IPS DF 4.7 (cell line): Measurements from ENCODE around the gene CKB.

Experiments
- DNase-seq: peaks from one replicate; pipeline ENCODE4 v3.0.0-alpha.2; 2013; ENCODE audit warnings: low spot score; ENCODE audit errors: extremely low read depth

The CKB gene

DNA sequence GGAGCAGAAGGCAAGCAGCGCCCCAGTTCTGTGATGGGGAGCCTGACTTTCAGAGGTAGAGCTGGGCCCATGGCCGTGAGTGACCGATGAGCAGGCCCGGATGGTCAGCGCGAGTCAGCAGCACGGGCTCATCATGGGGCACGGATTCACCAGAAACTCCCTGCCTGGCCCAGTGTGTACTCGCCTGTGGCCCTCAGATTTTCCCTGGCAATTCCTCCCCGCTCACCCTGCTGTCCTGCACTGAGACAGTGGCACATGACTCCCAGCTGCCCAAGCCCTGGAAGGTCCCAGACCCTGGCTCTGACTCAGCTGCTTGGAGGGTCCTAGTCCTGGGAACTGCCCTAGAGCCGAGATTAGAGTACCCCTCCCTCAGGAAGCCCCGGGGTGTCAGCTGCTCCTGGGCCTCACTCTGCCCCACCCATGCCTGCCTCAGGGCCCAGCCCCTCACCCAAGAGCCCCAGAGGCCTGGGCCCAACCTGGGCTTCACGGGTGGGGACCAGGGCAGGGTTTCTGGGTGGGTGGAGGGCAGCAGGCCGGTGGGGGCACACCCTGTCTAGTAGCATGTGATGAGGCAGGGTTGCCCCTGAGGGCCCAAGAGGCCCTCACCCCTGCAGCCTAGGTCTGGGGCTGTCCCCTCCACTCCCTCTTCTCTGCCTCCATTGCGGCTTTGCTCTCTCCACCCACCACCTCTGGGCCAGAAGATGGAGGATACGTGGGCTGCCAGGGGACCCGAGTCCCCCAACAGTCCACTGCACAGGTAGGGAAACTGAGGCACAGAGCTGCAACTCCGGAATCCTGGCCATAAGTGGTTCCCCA is 14.8 kb upstream of the CKB start:
- no peak for DNase-seq

DNA sequence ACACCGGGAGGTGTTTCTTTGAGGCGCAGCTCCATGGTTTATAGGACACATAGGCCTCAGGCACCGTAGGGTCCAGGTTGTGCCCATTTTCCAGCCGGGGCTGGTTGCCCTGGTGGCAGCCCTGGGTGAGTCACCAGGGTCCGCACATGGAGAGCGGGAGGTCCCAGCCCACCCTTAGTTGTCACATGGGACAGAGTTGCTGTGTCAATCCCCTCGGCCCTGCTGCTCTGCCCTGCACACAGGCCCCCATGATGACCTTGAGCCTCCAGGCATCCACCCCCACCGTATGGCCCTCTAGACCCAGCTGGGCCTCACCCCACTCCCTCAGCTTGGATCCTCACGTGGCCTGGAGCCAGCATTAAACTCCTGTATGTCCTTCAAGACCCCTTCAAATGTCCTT is 14.1 kb upstream of the CKB start:
- no peak for DNase-seq

DNA sequence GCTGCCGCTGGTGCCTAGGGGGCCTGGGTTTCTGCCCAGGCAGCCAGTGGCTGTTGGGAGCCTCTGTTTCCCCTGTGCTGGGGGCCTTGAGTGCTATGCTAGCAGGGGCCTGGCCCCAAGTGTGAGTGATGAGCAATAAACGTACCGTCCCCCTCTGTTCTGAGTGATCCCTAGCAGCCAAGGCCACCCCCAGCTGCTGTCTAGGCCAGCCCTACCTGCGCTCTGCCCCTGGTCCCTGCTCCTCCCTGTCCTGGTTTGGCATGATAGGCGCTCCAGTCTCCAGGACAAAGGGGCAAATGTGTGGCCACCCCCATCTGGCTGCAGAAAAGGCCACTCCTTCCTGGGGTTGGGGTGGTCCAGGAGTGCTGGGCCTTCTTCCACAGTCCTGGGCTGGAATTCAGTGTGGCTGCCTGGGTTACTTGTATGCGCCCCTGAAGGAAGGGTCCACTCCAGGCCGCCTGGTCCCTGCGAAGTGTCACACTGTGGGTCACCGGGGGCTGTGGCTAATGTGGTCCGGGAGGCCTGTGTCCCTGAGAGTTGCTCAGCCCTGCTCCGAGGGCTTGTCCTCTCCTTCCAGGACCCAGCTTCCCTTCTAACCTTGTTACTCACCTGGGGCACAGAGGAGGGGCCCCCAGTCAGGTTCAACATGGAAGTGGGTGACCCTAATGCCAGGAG is 13.4 kb upstream of the CKB start:
- DNase-seq, result no peak

DNA sequence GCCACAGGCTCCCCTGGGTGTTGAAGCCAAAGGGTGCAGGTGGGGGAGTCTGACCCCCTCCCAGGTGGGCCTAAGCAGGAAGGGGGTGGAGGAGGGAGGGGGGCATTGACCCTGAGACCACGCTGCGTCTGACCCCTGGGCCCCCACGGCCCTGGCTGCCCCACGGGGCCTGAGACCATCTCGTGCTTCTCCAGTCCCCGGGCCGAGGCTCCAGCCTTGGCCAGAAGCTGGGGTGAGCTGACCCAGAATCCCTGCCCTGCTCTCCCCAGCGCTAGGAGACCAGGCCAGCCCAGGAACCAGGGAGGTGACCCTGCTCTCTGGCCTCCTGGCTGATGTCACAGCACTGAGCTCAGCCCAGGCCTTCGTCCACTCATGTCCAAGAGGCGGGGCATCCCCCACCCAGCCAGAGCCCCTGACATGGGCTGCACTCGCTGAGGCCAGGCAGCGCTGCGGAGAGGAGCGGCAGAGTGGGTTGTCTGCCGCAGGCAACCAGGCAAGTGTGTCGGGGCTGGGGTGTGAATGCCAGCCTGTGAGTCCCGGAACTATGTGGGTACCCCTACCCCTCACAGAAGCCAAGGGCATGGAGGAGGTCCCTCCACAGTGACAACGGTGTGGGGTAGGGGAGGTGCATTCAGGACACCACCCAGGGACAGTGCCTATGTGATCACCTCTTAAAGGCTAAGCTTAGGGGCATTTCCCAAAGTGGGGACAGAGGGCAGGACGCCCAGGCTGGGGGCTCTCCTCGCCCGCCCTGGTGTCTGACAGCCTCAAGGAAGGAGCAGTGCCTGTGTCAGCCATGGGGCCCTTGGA is 12.7 kb upstream of the CKB start:
- no peak for DNase-seq

DNA sequence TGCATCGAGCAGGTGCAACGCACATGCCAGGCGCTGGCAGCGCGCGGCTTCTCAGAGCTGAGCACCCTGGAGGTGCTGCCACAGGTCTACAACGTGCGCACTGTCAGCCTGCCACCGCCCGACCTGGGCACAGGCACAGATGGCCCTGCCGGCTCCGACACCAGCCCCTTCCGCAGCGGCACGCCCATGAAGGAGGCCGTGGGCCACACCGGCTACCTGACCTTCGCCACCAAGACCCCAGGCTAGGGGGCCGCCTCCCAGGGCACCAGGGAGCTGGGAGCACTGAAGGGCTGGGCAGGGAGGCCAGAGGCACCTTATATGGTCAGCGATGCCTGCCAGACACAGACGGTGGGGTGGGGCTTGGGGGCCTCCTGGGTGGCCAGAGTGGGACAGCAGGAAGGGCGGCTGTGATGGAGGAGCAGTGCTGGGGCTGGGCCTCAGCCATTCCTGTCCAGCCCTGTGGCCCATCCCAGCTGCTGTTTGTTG is 12.0 kb upstream of the CKB start:
- no peak for DNase-seq

DNA sequence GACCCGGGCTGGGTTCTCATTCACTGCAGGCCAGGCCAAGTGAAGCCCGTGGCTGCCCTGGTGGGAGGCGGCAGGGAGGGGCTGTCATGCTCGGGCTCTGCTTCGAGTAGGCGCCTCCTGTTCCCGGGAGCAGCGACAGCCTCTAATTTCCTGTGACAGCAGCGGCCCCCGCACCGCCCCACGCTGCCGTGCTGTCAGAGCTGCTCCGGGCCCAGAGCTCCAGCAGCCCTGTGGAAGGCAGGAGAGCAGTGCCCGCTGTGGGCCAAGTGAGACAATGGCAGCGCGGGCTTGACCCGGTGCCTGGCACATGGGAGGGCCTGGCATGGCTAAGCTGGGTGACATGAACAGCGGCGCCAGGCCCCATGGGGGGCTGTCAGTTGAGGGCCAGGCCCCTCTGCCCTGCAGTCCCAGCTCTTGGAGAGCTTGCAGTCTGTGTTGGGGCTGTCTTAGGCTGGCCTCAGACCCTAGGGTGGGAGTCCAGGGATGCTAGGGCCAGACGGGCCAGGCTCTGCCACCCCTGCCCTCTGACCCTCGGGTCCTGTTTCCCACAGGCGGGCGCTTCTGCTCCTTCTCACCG is 11.5 kb upstream of the CKB start:
- no peak for DNase-seq

DNA sequence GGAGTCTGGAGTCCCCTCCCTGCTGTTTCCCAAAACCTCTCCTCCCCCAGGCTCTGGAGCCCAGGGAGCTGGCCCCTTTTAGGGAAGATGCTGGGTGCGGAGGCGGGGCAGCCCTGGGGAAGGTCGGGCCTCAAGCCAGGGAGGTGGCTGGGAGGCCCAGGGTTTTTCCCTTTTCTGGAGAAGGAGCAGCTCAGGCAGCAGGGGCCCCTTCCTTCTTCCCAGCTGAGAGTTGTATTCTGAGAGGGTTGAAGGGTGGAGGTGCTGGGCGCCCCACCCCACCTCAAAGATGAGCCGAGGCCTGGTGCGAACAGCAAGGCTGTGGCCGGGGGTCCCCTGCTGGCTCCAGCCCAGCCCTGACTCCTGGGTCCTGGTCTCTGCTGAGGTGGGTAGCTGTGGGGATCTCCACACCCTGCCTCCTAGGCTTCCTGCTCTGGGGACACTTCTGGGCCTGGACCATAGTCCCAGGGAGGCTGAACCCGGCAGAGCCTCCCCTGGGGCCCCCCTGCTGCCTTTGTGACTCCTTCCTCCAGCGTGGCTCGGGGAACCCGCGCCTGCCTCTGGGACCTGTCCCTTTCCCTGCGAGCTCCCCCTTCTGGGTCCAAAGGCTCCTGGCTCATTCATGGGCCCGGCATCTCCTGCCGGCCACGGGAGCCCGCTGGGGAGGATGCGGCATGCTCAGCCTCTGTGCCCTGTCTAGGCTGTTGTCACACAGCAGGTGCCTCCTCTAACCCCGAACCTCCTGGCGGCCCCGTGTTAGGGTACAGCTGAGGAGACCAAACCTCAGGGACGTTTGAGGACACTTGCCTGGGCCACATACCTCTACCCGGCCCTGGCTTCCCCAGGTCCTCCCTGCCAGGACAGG is 10.7 kb upstream of the CKB start:
- no peak for DNase-seq

DNA sequence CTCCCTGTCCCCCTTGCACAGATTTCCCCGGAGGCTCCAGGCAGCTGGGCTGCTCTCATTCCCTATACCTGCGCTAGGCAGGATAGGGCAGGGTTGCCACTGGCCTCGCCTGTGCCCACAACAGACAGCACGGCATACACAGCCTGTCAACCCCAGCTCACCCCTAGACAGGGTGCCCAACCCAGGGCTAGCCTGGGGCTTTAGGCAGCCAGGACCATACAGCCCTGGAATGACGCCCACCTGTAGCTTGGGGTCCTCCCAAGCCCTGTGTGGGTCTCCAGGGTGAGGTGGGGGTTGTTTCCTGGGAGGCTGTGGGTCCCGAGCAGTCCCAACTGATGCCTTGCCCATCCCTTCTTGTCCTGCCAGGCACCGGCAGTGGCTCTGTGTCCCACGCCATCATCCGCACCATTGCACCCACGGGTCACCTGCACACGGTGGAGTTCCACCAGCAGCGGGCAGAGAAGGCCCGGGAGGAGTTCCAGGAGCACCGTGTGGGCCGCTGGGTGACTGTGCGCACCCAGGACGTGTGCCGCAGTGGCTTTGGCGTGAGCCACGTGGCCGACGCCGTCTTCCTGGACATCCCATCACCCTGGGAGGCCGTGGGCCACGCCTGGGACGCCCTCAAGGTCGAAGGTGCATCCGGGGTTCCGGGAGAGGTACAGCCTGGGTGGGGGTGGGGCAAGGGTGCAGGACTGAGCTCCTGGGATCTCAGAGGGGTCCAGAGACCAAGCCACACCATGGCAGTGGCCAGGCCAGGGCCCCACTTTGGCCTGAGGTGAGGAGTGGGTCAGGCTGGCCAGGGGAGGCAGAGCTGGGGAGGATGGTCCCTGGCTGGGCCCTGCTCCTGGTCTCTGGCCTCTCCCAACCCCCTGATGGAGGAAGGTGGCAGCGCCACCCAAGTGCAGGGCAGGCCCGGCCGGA is 9.8 kb upstream of the CKB start:
- DNase-seq, result no peak

DNA sequence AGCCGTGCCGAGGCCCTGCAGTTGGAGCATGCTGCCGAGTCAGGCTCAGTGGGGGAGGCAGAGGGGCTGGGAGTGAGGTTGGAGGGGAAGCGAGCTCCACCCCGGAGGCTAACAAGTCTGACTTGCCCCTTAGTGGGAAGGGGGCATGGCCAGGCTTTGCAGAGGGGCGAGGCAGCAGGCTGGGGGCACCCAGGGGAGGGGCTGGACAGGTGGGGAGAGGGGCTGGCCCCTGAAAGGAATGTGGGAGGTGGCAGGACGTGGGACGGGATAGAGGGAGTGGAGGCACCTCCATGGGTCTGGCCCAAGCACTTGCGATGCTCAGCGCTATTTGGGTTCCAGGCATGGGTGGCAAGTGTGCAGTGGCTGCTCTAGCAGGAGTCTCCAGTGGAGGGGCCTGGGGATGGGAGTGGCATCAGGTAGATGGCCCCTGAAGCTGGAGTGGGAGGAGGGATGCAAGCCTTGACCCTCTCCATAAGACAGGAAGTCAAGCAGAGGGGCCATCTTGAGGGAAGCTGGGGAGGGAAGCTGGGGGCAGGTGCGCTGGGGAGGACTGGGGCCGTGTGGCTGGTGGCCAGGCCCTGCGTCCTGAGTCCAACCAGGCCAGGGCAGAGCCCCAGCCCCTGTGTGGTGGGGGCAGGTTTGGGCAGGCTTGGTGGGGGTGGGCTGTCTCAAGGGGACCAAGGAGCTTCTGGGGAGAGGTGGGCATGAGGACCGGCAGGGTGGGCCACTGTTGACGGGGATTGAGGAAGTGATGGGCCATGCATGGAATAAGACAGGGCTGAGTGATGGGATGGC is 9.0 kb upstream of the CKB start:
- no peak for DNase-seq

DNA sequence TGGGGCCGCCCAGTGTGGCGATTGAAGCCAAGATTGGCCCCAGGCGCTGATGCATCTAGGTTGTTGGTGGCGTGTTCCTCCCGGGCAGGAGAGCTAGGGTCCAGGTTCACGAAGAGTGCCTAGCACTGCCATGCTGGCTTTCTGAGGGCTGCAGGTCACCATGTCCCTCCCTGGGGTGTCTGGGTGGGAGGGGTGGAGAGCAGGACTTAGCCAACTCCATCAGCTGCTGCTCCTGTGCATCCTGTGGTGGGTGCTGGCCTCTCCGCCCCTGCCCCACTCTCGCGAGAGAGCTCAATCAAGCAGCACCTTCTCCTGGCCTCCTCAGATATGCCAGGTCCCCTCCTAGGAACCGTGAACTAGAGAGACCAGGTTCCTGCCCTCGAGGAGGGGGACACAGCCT is 8.2 kb upstream of the CKB start:
- DNase-seq, result no peak

DNA sequence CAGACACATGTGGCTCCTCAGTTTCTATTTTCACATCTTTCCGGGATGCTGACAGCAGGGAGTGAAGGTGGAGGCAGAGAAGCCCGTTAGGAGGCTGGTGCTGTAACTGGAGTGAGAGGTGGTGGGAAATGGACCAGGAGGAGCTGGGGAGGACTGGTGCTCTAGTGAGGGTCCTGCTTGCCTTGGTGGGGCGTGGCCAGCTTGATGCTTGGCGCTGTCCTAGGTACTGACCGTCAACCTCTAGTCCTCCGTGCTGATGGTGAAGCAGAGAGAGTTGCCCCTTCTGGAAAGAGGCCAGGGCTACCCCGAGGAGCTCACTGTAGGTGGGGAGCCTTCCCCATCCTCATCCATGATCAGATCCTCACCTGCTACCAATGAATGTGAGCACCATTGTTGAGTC is 7.8 kb upstream of the CKB start:
- no peak for DNase-seq

DNA sequence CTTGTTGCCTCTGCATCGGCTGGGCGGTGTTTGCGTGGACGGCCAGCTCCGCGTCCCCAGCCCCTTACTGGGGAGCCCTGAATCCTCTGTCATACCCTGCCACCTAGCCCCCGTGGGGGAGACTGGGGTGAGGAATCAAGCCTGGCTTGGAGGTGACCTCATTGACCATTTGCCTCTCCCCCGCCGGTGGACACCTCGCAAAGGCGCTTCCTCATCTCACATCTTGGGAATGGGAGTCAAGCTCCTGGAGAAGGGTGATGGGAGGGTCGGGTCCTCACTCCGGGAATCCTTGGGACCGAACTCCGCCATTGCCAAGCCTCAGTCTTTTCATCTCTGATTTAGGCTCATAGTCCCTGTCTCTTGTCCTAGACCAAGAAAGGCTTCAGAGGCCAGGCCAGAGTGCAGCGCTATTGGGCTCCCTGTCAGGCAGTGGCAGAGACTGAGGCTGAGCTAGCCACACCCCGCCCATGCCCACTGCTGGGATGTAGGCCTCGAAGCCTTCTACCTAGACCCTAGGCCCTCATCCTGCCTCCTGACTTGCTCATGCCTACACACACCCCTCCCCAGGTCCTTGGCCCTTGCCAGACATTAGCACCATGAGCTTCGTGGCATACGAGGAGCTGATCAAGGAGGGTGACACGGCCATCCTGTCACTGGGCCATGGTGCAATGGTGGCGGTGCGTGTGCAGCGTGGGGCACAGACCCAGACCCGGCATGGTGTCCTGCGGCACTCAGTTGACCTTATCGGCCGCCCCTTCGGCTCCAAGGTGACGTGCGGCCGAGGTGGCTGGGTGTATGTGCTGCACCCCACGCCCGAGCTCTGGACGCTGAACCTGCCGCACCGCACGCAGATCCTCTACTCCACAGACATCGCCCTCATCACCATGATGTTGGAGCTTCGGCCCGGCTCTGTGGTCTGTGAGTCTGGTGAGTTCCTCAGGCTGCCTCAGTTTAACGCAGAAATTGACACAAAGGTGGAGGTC is 7.0 kb upstream of the CKB start:
- no peak for DNase-seq

DNA sequence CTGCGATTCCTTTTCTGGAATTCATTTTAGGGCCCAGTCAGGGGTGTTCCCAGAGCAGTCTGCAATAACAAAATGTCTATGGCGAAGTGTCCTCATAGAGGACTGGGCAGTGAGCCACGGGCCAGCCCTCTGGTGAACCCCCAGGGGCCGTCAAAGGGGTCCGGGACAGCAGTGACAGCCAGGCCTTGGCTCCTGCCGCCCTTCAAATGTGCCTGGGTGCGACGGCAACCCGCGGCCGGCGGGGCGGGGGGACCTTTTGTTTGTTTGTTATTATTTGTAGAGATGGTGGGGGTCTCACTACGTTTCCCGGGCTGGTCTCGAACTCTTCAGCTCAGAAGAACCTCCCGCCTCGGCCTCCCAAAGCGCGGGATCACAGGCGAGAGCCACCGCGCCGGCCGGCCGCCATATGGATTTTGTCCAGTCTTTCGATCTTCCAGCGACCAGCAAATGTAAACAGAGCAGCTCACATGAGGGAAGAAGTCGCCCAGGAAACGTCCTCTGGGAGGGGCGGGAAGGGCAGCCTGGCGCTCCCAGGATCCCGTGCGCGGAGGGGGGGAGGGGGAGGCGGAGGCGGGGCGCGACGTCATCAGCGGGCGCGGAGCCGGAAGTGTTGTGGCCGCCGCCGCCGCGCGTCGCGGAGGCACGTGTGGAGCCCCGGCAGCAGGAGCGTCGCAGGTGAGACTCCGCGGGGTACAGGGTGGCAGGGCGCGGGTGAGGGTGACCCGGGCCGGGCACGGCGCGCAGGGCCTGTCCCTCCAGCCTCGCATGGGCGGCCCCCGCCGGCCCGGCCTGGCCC is 6.2 kb upstream of the CKB start, which contains the start of gene TRMT61A:
Gene TRMT61A, plus strand, starts transcription at position 610 of the 796 bp plus-strand sequence. CDS start 783 bp downstream, outside the sequence.
- DNase-seq, result no peak

DNA sequence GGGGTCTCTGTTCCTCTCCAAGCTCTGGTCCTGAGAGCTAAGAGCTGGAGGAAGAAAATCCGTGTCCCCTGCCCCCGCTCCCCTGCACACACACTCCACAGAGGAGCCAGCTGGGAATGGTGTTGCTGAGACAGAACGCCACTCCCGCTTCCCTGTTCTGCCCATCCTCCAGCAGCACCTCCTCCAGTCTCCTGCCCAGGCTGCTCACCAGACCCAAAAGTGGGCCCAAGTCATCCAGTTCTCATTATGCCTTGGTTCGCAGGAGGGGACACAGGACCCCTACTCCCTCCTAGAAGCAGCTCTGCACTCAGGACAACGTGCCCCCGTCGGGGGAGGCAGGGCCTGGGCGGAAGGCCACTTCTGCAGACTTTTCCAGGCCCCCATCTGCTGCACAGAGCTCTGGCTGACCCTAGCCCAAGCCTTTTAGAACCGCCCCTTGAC is 5.5 kb upstream of the CKB start:
- DNase-seq, result no peak

DNA sequence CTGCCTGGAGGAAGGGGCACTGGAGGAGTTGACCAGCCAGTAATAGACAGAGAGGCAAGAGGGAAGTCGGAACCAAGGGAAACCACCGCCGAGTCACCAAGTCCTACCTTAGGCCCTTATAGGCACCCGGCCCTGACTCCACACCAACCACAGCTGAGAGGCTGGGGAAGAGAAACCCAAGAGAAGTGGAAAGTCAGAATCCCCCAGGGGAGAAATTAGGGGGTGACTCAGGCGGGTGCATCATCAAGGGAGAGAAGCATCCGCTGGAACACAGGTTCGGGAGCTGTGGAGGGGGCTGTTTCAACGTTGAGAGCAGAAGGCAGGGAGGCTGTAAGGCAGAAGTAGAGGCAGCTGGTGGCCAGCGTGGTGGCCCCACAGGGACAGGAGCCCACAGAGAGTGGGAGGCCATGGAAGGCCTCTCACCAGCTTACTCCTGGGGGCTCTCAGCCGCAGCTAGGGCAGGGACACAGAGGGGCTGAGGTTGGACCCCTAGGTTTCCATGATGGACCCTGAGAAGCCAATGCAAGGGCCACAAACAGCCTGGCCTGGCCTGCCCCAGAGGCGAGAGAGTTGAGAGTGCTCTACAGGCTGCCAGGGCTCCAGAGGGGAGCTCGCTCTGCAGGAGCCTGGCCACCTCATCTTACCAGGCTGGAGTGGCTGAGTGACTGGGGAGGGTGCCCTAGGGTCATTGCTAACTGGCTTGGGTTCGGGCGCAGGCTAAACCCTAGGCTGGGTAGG is 4.9 kb upstream of the CKB start:
- no peak for DNase-seq

DNA sequence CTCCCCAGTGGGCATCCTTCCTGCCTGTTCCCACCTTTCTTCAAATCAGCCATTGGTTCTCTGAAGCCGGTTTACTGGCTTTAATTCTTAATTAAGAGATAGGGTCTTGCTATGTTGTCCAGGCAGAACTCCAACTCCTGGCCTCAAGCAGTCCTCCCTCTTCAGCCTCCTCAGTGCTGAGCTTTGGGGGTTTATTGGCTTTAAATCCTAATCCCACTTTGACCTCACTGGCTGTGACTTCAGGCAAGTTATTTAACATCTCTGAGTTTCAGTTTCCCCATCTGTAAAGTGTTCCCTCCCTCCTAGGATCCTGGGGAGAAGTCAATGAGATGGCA is 4.3 kb upstream of the CKB start:
- DNase-seq, result no peak
